Heart left ventricle (tissue), 13 donors: ENCODE measurements around the gene HLA-C.

Experiments
- CTCF ChIP-seq, 12 donors: fragments of 200-600 bp; sonication (generic) in 4 of 12; IDR thresholded peaks; one replicate each; pipeline versions ENCODE4 v1.5.0 to v1.8.0; 2018 to 2022; ENCODE audit warnings: antibody characterized with exemption in 12 of 12, mild to moderate bottlenecking in 5 of 12
- POLR2A ChIP-seq, 2 donors: fragments of 450-650 bp; IDR thresholded peaks; one replicate each; pipeline ENCODE4 v1.6.1; 2017; ENCODE audit warnings: antibody characterized with exemption in 2 of 2, mild to moderate bottlenecking in 2 of 2, moderate library complexity in 2 of 2
- donor health status: ischemic (EF 13 %, LVEDD 7.1; RV severe dilation, severe dysfunction).
- donor health status: DM: no; HTN: yes; CAD: no.
- donor health status: DM: no; HTN: no; CAD: no.
- donor health status: ischemic (EF 25% LVEDD 6.9; RV normal size, moderate dysfunction).
- donor health status: ischemic (EF 25% LVEDD 5.7; RV mildly dilated, moderate dysfunction).
- donor health status: ischemic (EF 35%, LVEDD 5.7; RV mildly dilated, moderate dysfunction).
- donor health status: nonischemic (EF 11% LVEDD 7.7; RV severe dilation, severe dysfunction).
- donor health status: DM: yes; HTN: yes; CAD: no.
- donor health status: PGD.
- donor health status: ischemic (EF 29% LVEDD 5.4; RV normal size, mild dysfunction).
- donor health status: nonischemic (EF 23%, LVEDD 6.1; RV moderate dilation, normal function).

GRCh38 chr6:31239854-31240253 lies 32.0 kb downstream of the HLA-C start:
- TF ChIP-seq CTCF (IDR thresholded peaks at IDR 0.05) (no peak), POLR2A (IDR thresholded peaks at IDR 0.05) (no peak)
